ENCODE results near the gene EID2.

GRCh38 chr19:39539518-39540332 lies at the start of gene EID2:
- TF ChIP-seq ZNF777 (CRISPR knock-in tag; IDR thresholded peaks at IDR 0.05) (no peak; the same call in 1 of the 2 replicates), CTCF (CRISPR knock-in tag; IDR thresholded peaks at IDR 0.05) (peak; percentile 92), NCOR1 (IDR thresholded peaks at IDR 0.05; ENCODE audit: borderline replicate concordance, low read length) (no peak), RXRB (CRISPR knock-in tag; IDR thresholded peaks at IDR 0.05; ENCODE audit: borderline replicate concordance) (no peak), ATF2 (CRISPR knock-in tag; IDR thresholded peaks at IDR 0.05) (peak; percentile 36; the same call in 1 of the 2 replicates), ZNF574 (CRISPR knock-in tag; IDR thresholded peaks at IDR 0.05) (peak; percentile 74)

All from HepG2 (cell line).